Muscle of leg (tissue), 11 donors: ENCODE data around the gene RBM39. TPM values are rescaled to one million over a fixed set of nuclear protein-coding genes. Genes with fewer than 3 reads are reported as not detected.
A peak's percentile ranks its signal among the peaks of the same experiment; 100 is the strongest.
"Not testable (repeated sequence)": the region's sequence is repeated elsewhere in the genome, so short reads cannot be mapped to it uniquely, and the experiment has no call there.

Experiments
- DNase-seq: peaks from one replicate; pipeline ENCODE4 v3.0.0; 2013
- H3K27ac ChIP-seq: one replicate; pipeline ENCODE4 v1.5.1; 2013; ENCODE audit warnings: mild to moderate bottlenecking, low read length, control low read depth
- H3K27me3 ChIP-seq: one replicate; pipeline ENCODE4 v1.6.1; 2013; ENCODE audit warnings: low read length; ENCODE audit not compliant: control insufficient read depth, insufficient read depth
- H3K36me3 ChIP-seq: one replicate; pipeline ENCODE4 v1.6.1; 2013; ENCODE audit warnings: low read length; ENCODE audit not compliant: control insufficient read depth, insufficient read depth
- H3K4me1 ChIP-seq: one replicate; pipeline ENCODE4 v1.6.1; 2013; ENCODE audit warnings: low read length; ENCODE audit not compliant: control insufficient read depth, insufficient read depth
- H3K4me3 ChIP-seq: one replicate; pipeline ENCODE4 v1.5.1; 2013; ENCODE audit warnings: low read length, control low read depth
- H3K9me3 ChIP-seq: replicated peaks from 2 replicates; pipeline ENCODE4 v1.6.1; 2013; ENCODE audit warnings: low read depth, low read length; ENCODE audit not compliant: control insufficient read depth
- WGBS: methylation state at CpG from one replicate; pipeline ENCODE4 v1.1.5; 2013; ENCODE audit warnings: missing lambda C conversion rate; ENCODE audit not compliant: insufficient coverage; 5-methylcytosine and 5-hydroxymethylcytosine counted together
- polyA plus RNA-seq, 8 donors: library from polyadenylated mRNA; unstranded; fragments of 120-200 nt; gene quantifications; one replicate each; pipeline versions ENCODE4 v1.2.1 to v1.2.3, GENCODE V29; 2013; ENCODE audit warnings: inconsistent platforms in 1 of 8, low replicate concordance in 1 of 8; ENCODE audit not compliant: insufficient read length in 8 of 8, insufficient read depth in 1 of 8
- total RNA-seq: library from RNA; stranded (reverse); fragments of 120-200 nt; gene quantifications from one replicate; pipeline ENCODE4 v1.2.4, GENCODE V29; 2013

Gene RBM39
- total and polyA plus RNA-seq, 9 donors: 222 to 310 (median 272) TPM

GRCh38 chr20:35699127-35699956 is 42.7 kb downstream of the RBM39 start, which contains the start of the genes NFS1 and ROMO1:
Gene NFS1, minus strand, starts transcription at chr20:35699352. Its CDS starts 64 bp downstream, at chr20:35699288.
Gene ROMO1, plus strand, starts transcription at chr20:35699405. Its CDS starts 228 bp downstream, at chr20:35699633.
- under 1% methylated on average over 76 of the region's 81 CpGs for WGBS
- peaks cover 24% of the 10 kb centered on the region for H3K36me3 ChIP-seq
- H3K4me1 ChIP-seq: peaks cover 11% of the 10 kb centered on the region
- H3K9me3 ChIP-seq: no peaks in the 10 kb centered on the region
- peak within 1 kb of the TSS; percentile 96 for H3K4me3 ChIP-seq
- DNase-seq: peak; percentile 95
- H3K27ac ChIP-seq: peak within 1 kb of the TSS; percentile 96
- no peaks in the 10 kb centered on the region for H3K27me3 ChIP-seq

GRCh38 chr20:35698298-35699126 is 43.5 kb downstream of the RBM39 start:
- Histone ChIP-seq H3K27ac (peak overlapping the region; percentile 96), H3K36me3 (peaks cover 30% of the 10 kb centered on the region), H3K4me1 (peaks cover 11% of the 10 kb centered on the region), H3K9me3 (no peaks in the 10 kb centered on the region), H3K27me3 (no peaks in the 10 kb centered on the region), H3K4me3 (peak overlapping the region; percentile 96)
- 3% methylated on average over 36 of the region's 37 CpGs for WGBS
- DNase-seq: no peak

GRCh38 chr20:35697696-35698297 is 44.3 kb downstream of the RBM39 start:
- peaks cover 11% of the 10 kb centered on the region for H3K4me1 ChIP-seq
- 69% methylated on average over 5 of the region's 9 CpGs for whole genome bisulfite sequencing
- peak overlapping the region; percentile 96 for H3K4me3 ChIP-seq
- no peaks in the 10 kb centered on the region for H3K9me3 ChIP-seq
- H3K36me3 ChIP-seq: peaks cover 32% of the 10 kb centered on the region
- no peak overlapping the region for H3K27ac ChIP-seq
- H3K27me3 ChIP-seq: no peaks in the 10 kb centered on the region
- DNase-seq: no peak

GRCh38 chr20:35695978-35696377 is 46.1 kb downstream of the RBM39 start:
- Histone ChIP-seq H3K27ac (no peak overlapping the region), H3K27me3 (no peaks in the 10 kb centered on the region), H3K4me3 (no peak overlapping the region), H3K36me3 (peaks cover 25% of the 10 kb centered on the region), H3K4me1 (peaks cover 11% of the 10 kb centered on the region), H3K9me3 (no peaks in the 10 kb centered on the region)
- WGBS: no CpG with 5 or more reads among the region's 4 CpGs
- DNase-seq: no peak

- WGBS: 78% methylated on average over 1 of the region's 2 CpGs
- Histone ChIP-seq H3K4me3 (no peak overlapping the region), H3K27me3 (no peaks in the 10 kb centered on the region), H3K36me3 (peaks cover 29% of the 10 kb centered on the region), H3K27ac (no peak overlapping the region), H3K4me1 (peaks cover 11% of the 10 kb centered on the region), H3K9me3 (no peaks in the 10 kb centered on the region)
- DNase-seq: no peak
Measured at GRCh38 chr20:35695245-35695749, 46.8 kb downstream of the RBM39 start.

- no peak for DNase-seq
- WGBS: 60% methylated on average over 1 of the region's 4 CpGs
- H3K4me3 ChIP-seq: no peak overlapping the region
- no peak overlapping the region for H3K27ac ChIP-seq
- H3K36me3 ChIP-seq: peaks cover 46% of the 10 kb centered on the region
- H3K27me3 ChIP-seq: no peaks in the 10 kb centered on the region
- H3K9me3 ChIP-seq: no peaks in the 10 kb centered on the region
- no peaks in the 10 kb centered on the region for H3K4me1 ChIP-seq
Measured at GRCh38 chr20:35690265-35690664, 51.8 kb downstream of the RBM39 start.

- not testable (repeated sequence) for H3K4me1 ChIP-seq, H3K9me3 ChIP-seq, DNase-seq, H3K4me3 ChIP-seq, H3K27ac ChIP-seq, H3K27me3 ChIP-seq
- WGBS: 74% methylated on average over 6 of the region's 11 CpGs
- H3K36me3 ChIP-seq: peaks cover 37% of the 10 kb centered on the region
Measured at GRCh38 chr20:35686872-35687271, 55.2 kb downstream of the RBM39 start.

- H3K4me1 ChIP-seq, H3K4me3 ChIP-seq, H3K9me3 ChIP-seq, H3K27ac ChIP-seq, DNase-seq, H3K27me3 ChIP-seq: not testable (repeated sequence)
- 100% methylated on average over 1 of the region's 9 CpGs for WGBS
- H3K36me3 ChIP-seq: peaks cover 39% of the 10 kb centered on the region
Measured at GRCh38 chr20:35685368-35685767, 56.7 kb downstream of the RBM39 start.

GRCh38 chr20:35681960-35682359 is 60.1 kb downstream of the RBM39 start:
- DNase-seq: no peak
- H3K9me3 ChIP-seq: no peaks in the 10 kb centered on the region
- H3K27me3 ChIP-seq: no peaks in the 10 kb centered on the region
- H3K4me1 ChIP-seq: no peaks in the 10 kb centered on the region
- no peak overlapping the region for H3K27ac ChIP-seq
- no CpG with 5 or more reads among the region's 1 CpG for WGBS
- H3K4me3 ChIP-seq: no peak overlapping the region
- H3K36me3 ChIP-seq: peaks cover 21% of the 10 kb centered on the region
